Caco-2 (cell line): ENCODE measurements around the gene INCA1. TPM values are rescaled to one million over a fixed set of nuclear protein-coding genes. Genes with fewer than 3 reads are reported as not detected.

Experiments
- BruUV-seq: library from RNA; stranded (reverse); fragments of 400-500 nt; replicated peaks from 2 replicates; lab custom pipeline; 2021; lab: Mats Ljungman, UMichigan
- CTCF ChIA-PET: fragments of 300-600 bp; sonication (Branson Sonifier 250); formaldehyde crosslinking; loops from one replicate; lab custom pipeline; 2022; ENCODE audit warnings: antibody characterized with exemption; lab: Charles Lee
- POLR2A ChIA-PET: fragments of 300-600 bp; sonication (Branson Sonifier 250); formaldehyde crosslinking; loops from one replicate; lab custom pipeline; 2022; ENCODE audit warnings: antibody characterized with exemption; lab: Charles Lee
- DNase-seq, 2 experiments: peaks; one replicate each; pipeline versions ENCODE4 v3.0.0 to v3.0.0-alpha.2; 2020 to 2022
- H3K27me3 ChIP-seq: replicated peaks from 2 replicates; pipeline ENCODE4 v1.6.0; 2011; ENCODE audit warnings: low read length; ENCODE audit not compliant: control insufficient read depth, insufficient read depth
- H3K36me3 ChIP-seq: 2 replicates; pipeline ENCODE4 v1.5.1; 2011; ENCODE audit warnings: low read length; ENCODE audit not compliant: control insufficient read depth, insufficient read depth
- H3K4me1 ChIP-seq: fragments of 250-450 bp; sonication (Bioruptor Pico); 2 replicates; pipeline ENCODE4 v1.5.1; 2020; ENCODE audit warnings: mild to moderate bottlenecking
- H3K4me3 ChIP-seq: 2 replicates; pipeline ENCODE4 v1.5.1; 2011; ENCODE audit warnings: low read depth, mild to moderate bottlenecking, control low read depth, low read length
- H3K9me3 ChIP-seq: fragments of 250-450 bp; sonication (Bioruptor Pico); 2 replicates; pipeline ENCODE4 v1.5.1; 2020; ENCODE audit warnings: mild to moderate bottlenecking, moderate library complexity
- H3K27ac Mint-ChIP-seq: one replicate; pipeline ENCODE4 v1.8.0; 2022; ENCODE audit warnings: mixed read lengths; ENCODE audit not compliant: unreplicated experiment
- H3K27me3 Mint-ChIP-seq: one replicate; pipeline ENCODE4 v1.8.0; 2022; ENCODE audit warnings: mixed read lengths; ENCODE audit not compliant: insufficient read depth, unreplicated experiment
- H3K36me3 Mint-ChIP-seq: one replicate; pipeline ENCODE4 v1.8.0; 2022; ENCODE audit warnings: mild to moderate bottlenecking, mixed read lengths; ENCODE audit not compliant: insufficient read depth, unreplicated experiment
- H3K4me1 Mint-ChIP-seq: one replicate; pipeline ENCODE4 v1.8.0; 2022; ENCODE audit warnings: low read depth, mixed read lengths; ENCODE audit not compliant: unreplicated experiment
- H3K4me3 Mint-ChIP-seq: one replicate; pipeline ENCODE4 v1.8.0; 2022; ENCODE audit warnings: mild to moderate bottlenecking, moderate library complexity, mixed read lengths; ENCODE audit not compliant: unreplicated experiment
- H3K9me3 Mint-ChIP-seq: one replicate; pipeline ENCODE4 v1.8.0; 2022; ENCODE audit warnings: mixed read lengths; ENCODE audit not compliant: unreplicated experiment
- intact Hi-C: fragments of 100-400 bp; cut with micrococcal nuclease; formaldehyde crosslinking; loops from one replicate; pipeline ENCODE4 v1.10.0; 2022; ENCODE audit not compliant: unreplicated experiment
- total RNA-seq: library from RNA; stranded (reverse); gene quantifications from 2 replicates; pipeline ENCODE4 v1.2.3, GENCODE V29; 2022
- TF ChIP-seq, protein P1 (sequence below), 2 experiments: fragments of 200-600 bp in 1 of 2; IDR thresholded peaks; 1 replicate in 1 of 2; 2 replicates in 1 of 2; pipeline versions ENCODE4 v1.5.1 to v1.8.0; 2011 to 2022; ENCODE audit warnings: antibody characterized with exemption in 1 of 2, control low read depth in 1 of 2, inconsistent platforms in 1 of 2, low read depth in 1 of 2, low read length in 1 of 2, mild to moderate bottlenecking in 1 of 2, moderate library complexity in 1 of 2; ENCODE audit not compliant: insufficient read depth in 1 of 2, severe bottlenecking in 1 of 2, unreplicated experiment in 1 of 2

INCA1 gene
- total RNA-seq, 1 experiment from 2014 or later: 0.64 TPM

DNA sequence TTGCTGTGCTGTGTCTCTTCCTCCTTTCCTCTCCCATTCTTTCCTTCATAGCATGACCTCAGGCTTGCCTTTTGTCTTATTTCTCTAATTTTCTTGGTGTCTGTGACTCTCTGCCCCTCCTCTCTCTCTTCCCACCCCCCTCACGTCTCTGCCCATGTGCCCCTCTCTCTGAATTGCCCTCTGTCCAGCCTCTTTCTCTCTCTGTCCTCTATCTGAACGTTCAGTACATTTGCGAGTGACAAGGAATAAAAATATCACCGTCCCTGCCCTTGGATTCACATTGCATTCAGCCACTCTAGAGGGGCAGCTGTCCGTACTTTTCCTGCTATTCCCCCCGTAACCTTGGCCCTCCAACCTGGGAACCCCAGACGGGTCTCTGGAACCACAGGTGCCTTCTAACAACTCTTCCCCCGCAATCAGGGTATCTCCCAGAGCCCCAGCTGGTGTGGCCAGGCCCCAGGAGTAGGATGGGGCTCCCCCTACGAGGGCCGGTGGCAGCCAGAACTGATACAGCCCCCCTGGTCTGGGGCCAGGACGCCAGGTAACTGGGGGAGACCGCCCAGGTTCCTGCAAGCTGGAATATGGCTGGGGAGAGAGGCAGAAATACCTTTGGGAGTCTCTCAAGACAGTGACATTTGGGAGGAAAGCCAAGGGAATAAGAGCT, 2.2 kb upstream of the INCA1 start:
- Mint-ChIP-seq H3K36me3 (peaks cover 37% of the 10 kb centered on the region), H3K9me3 (no peaks in the 10 kb centered on the region), H3K4me1 (no peaks in the 10 kb centered on the region), H3K27me3 (no peaks in the 10 kb centered on the region), H3K4me3 (peak overlapping the region; percentile 84), H3K27ac (peak overlapping the region; percentile 26)
- H3K9me3 ChIP-seq: no peaks in the 10 kb centered on the region
- POLR2A ChIA-PET: no interaction called here
- peaks cover 1% of the 10 kb centered on the region for H3K36me3 ChIP-seq
- CTCF ChIA-PET: no interaction called here
- H3K4me3 ChIP-seq: peak overlapping the region; percentile 78
- TSS peak; percentile 58 for BruUV-seq
- TF ChIP-seq, protein P1, sequence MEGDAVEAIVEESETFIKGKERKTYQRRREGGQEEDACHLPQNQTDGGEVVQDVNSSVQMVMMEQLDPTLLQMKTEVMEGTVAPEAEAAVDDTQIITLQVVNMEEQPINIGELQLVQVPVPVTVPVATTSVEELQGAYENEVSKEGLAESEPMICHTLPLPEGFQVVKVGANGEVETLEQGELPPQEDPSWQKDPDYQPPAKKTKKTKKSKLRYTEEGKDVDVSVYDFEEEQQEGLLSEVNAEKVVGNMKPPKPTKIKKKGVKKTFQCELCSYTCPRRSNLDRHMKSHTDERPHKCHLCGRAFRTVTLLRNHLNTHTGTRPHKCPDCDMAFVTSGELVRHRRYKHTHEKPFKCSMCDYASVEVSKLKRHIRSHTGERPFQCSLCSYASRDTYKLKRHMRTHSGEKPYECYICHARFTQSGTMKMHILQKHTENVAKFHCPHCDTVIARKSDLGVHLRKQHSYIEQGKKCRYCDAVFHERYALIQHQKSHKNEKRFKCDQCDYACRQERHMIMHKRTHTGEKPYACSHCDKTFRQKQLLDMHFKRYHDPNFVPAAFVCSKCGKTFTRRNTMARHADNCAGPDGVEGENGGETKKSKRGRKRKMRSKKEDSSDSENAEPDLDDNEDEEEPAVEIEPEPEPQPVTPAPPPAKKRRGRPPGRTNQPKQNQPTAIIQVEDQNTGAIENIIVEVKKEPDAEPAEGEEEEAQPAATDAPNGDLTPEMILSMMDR (IDR thresholded peaks at IDR 0.05; ENCODE audit: insufficient read depth in 1 of 2, low read depth in 1 of 2, low read length in 1 of 2, severe bottlenecking in 1 of 2, unreplicated experiment in 1 of 2): no peak
- DNase-seq: no peak
- intact Hi-C loops: no loop called here
- H3K27me3 ChIP-seq: no peaks in the 10 kb centered on the region
- peaks cover 5% of the 10 kb centered on the region for H3K4me1 ChIP-seq

DNA sequence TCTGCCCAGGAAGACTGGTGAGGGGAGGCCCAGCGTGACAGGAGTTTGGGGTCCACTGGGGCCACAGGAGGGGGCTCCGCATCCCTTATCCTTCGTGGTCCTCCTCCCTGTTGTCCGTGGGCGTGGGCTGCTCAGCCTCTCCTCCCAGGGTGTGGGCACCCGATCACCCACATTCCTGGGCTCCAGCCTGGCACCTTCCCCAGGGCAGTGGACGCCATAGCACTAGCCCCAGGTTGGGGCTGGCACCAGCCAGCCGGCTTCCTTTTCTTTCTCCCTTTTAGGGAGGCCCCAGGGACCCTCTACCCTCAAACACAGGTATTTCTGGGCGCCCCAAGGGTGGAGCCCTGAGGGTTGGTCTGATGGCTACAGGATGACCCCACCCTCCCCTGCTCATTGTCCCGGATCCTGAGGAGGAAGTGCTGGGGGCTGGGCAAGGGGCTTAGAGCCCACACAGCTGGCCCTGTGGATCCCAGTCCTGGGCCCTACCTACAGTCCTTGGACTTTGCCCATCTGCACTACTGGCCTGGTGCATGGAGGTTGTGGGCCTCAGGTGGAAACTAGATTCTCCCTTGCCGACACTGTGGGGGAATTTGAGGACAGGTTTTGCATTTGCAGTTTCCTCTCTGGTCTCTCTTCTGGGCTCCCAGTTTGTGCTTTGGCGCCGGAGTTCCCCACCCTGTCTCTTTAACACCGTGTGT, 1.6 kb upstream of the INCA1 start:
- Mint-ChIP-seq H3K4me3 (peak overlapping the region; percentile 84), H3K4me1 (no peaks in the 10 kb centered on the region), H3K36me3 (peaks cover 30% of the 10 kb centered on the region), H3K9me3 (no peaks in the 10 kb centered on the region), H3K27me3 (no peaks in the 10 kb centered on the region), H3K27ac (peak overlapping the region; percentile 26)
- no TSS peak for BruUV-seq
- Histone ChIP-seq H3K9me3 (no peaks in the 10 kb centered on the region), H3K4me1 (peaks cover 5% of the 10 kb centered on the region), H3K36me3 (peaks cover 1% of the 10 kb centered on the region), H3K4me3 (peak overlapping the region; percentile 78), H3K27me3 (no peaks in the 10 kb centered on the region)
- intact Hi-C loops: no loop called here
- TF ChIP-seq, protein P1 (IDR thresholded peaks at IDR 0.05; ENCODE audit: insufficient read depth in 1 of 2, low read depth in 1 of 2, low read length in 1 of 2, severe bottlenecking in 1 of 2, unreplicated experiment in 1 of 2): no peak
- POLR2A ChIA-PET: no interaction called here
- CTCF ChIA-PET: no interaction called here
- DNase-seq: peak; percentile 46 to 74

DNA sequence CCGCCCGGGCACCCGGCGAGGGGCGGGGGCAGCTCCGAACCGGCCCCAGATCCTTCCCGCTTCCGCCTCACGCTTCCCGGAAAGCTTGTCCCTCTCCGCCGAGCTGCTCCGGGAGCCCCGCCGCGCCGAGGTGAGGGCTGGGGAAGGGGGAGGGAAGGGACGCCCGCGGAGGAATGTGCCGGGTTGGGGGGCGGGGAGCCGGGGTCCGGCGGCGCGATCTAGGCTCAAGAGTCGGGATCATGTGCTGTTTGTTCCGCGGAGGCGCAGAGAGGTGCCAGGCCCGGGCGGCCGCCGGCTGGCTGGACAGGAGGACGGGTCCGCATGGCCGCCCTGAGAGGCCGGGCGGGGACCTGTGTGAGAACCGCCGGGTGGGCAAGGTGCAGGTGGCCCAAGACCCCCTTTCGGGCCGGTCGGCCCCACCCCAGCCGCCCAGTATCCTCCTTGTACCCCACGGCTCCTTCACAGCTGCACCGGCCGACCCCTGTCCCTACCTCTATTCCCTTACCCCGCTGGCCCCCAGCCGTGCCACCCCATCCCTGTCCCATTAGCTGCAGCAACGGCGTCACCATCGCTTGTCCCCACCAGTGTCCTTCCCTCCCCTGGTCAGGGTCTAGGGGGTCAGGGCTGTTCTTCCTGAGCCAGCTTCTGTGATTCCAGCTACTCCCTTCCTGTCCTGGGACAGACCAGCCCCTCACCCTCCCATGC, 857 bp upstream of the INCA1 start:
- no peaks in the 10 kb centered on the region for H3K9me3 ChIP-seq
- H3K36me3 Mint-ChIP-seq: peaks cover 23% of the 10 kb centered on the region
- H3K36me3 ChIP-seq: peaks cover 1% of the 10 kb centered on the region; the same call in 1 of the 2 replicates
- peak overlapping the region; percentile 84 for H3K4me3 Mint-ChIP-seq
- POLR2A ChIA-PET: interaction anchor here (0.6 to 1.2 kb wide), 4 partner anchors 29 to 80 kb away, joined by 3 to 15 read pairs (median 4); partner anchors contain the start of genes RNF167, SLC25A11, SPAG7 and ZFP3
- CTCF ChIA-PET: interaction anchor here (0.6 kb wide), 1 partner anchor 80 kb away, joined by 3 read pairs; the partner anchor contains the start of gene ZFP3
- H3K27ac Mint-ChIP-seq: peak overlapping the region; percentile 57
- intact Hi-C loops: no loop called here
- peaks cover 5% of the 10 kb centered on the region for H3K4me1 ChIP-seq
- H3K9me3 Mint-ChIP-seq: no peaks in the 10 kb centered on the region
- BruUV-seq: no TSS peak
- DNase-seq: peak in 1 of 2 experiments; percentile 38
- H3K4me3 ChIP-seq: peak overlapping the region; percentile 78
- H3K27me3 Mint-ChIP-seq: no peaks in the 10 kb centered on the region
- no peaks in the 10 kb centered on the region for H3K27me3 ChIP-seq
- TF ChIP-seq, protein P1 (IDR thresholded peaks at IDR 0.05; ENCODE audit: insufficient read depth in 1 of 2, low read depth in 1 of 2, low read length in 1 of 2, severe bottlenecking in 1 of 2, unreplicated experiment in 1 of 2): no peak
- no peaks in the 10 kb centered on the region for H3K4me1 Mint-ChIP-seq
